Measurements from ENCODE around the gene METTL6.
"Not testable (repeated sequence)": the region's sequence is repeated elsewhere in the genome, so short reads cannot be mapped to it uniquely, and the experiment has no call there.

Gene METTL6

GRCh38 chr3:15405448-15406050 is 21.8 kb downstream of the METTL6 start:
- TF ChIP-seq CTCF (IDR thresholded peaks at IDR 0.05), result peak; percentile 63
- H3K9me3 Mint-ChIP-seq, result no peaks in the 10 kb centered on the region
- DNase-seq, result no peak
- H3K27me3 Mint-ChIP-seq (ENCODE audit: low read depth, poor library complexity), result no peaks in the 10 kb centered on the region
- no peak overlapping the region for H3K4me3 Mint-ChIP-seq
- no peaks in the 10 kb centered on the region for H3K4me1 Mint-ChIP-seq
- peaks cover 17% of the 10 kb centered on the region for H3K36me3 Mint-ChIP-seq (ENCODE audit: low read depth)
- H3K27ac Mint-ChIP-seq, result no peak overlapping the region

GRCh38 chr3:15404767-15405166 is 22.6 kb downstream of the METTL6 start:
- no peak for TF ChIP-seq CTCF (IDR thresholded peaks at IDR 0.05)
- H3K4me3 Mint-ChIP-seq, result no peak overlapping the region
- no peaks in the 10 kb centered on the region for H3K9me3 Mint-ChIP-seq
- no peaks in the 10 kb centered on the region for H3K27me3 Mint-ChIP-seq (ENCODE audit: low read depth, poor library complexity)
- DNase-seq, result no peak
- H3K4me1 Mint-ChIP-seq, result no peaks in the 10 kb centered on the region
- no peak overlapping the region for H3K27ac Mint-ChIP-seq
- H3K36me3 Mint-ChIP-seq (ENCODE audit: low read depth), result peaks cover 14% of the 10 kb centered on the region

GRCh38 chr3:15403965-15404364 is 23.4 kb downstream of the METTL6 start:
- Mint-ChIP-seq H3K36me3 (ENCODE audit: low read depth) (peaks cover 10% of the 10 kb centered on the region), H3K9me3 (no peaks in the 10 kb centered on the region), H3K4me3 (no peak overlapping the region), H3K27me3 (ENCODE audit: low read depth, poor library complexity) (no peaks in the 10 kb centered on the region), H3K4me1 (no peaks in the 10 kb centered on the region), H3K27ac (no peak overlapping the region)
- no peak for DNase-seq
- no peak for TF ChIP-seq CTCF (IDR thresholded peaks at IDR 0.05)

- no peak for TF ChIP-seq CTCF (IDR thresholded peaks at IDR 0.05)
- H3K27ac Mint-ChIP-seq, result no peak overlapping the region
- H3K4me1 Mint-ChIP-seq, result no peaks in the 10 kb centered on the region
Observed at GRCh38 chr3:15403495-15403894, 23.8 kb downstream of the METTL6 start.

GRCh38 chr3:15401936-15402335 is 25.4 kb downstream of the METTL6 start:
- Mint-ChIP-seq H3K4me3 (no peak overlapping the region), H3K27ac (no peak overlapping the region), H3K4me1 (no peaks in the 10 kb centered on the region), H3K36me3 (ENCODE audit: low read depth) (peaks cover 12% of the 10 kb centered on the region), H3K9me3 (peaks cover 17% of the 10 kb centered on the region), H3K27me3 (ENCODE audit: low read depth, poor library complexity) (peaks cover 3% of the 10 kb centered on the region)
- DNase-seq, result no peak
- TF ChIP-seq CTCF (IDR thresholded peaks at IDR 0.05), result no peak

More at GRCh38 chr3:15403495-15403894, 23.8 kb downstream of the METTL6 start:
- H3K9me3 Mint-ChIP-seq, result peaks cover 1% of the 10 kb centered on the region
- no peaks in the 10 kb centered on the region for H3K27me3 Mint-ChIP-seq (ENCODE audit: low read depth, poor library complexity)
- no peak for DNase-seq
- no peak overlapping the region for H3K4me3 Mint-ChIP-seq
- peaks cover 9% of the 10 kb centered on the region for H3K36me3 Mint-ChIP-seq (ENCODE audit: low read depth)

- TF ChIP-seq CTCF (IDR thresholded peaks at IDR 0.05), result no peak
- peaks cover 24% of the 10 kb centered on the region for H3K36me3 Mint-ChIP-seq (ENCODE audit: low read depth)
- H3K27me3 Mint-ChIP-seq (ENCODE audit: low read depth, poor library complexity), result peaks cover 7% of the 10 kb centered on the region
- H3K4me1 Mint-ChIP-seq, result no peaks in the 10 kb centered on the region
- no peak overlapping the region for H3K27ac Mint-ChIP-seq
- DNase-seq, result no peak
- peaks cover 37% of the 10 kb centered on the region for H3K9me3 Mint-ChIP-seq
- no peak overlapping the region for H3K4me3 Mint-ChIP-seq
Observed at GRCh38 chr3:15399970-15400369, 27.4 kb downstream of the METTL6 start.

GRCh38 chr3:15398731-15399133 is 28.6 kb downstream of the METTL6 start:
- not testable (repeated sequence) for H3K27ac Mint-ChIP-seq; H3K27me3 Mint-ChIP-seq (ENCODE audit: low read depth, poor library complexity); H3K4me1 Mint-ChIP-seq; H3K4me3 Mint-ChIP-seq; DNase-seq
- Mint-ChIP-seq H3K36me3 (ENCODE audit: low read depth) (peaks cover 24% of the 10 kb centered on the region), H3K9me3 (peaks cover 46% of the 10 kb centered on the region)

- not testable (repeated sequence) for H3K4me1 Mint-ChIP-seq; H3K27me3 Mint-ChIP-seq (ENCODE audit: low read depth, poor library complexity)
Observed at GRCh38 chr3:15393252-15393651, 34.1 kb downstream of the METTL6 start.

More at GRCh38 chr3:15393252-15393651, 34.1 kb downstream of the METTL6 start:
- Mint-ChIP-seq H3K36me3 (ENCODE audit: low read depth) (peaks cover 31% of the 10 kb centered on the region), H3K9me3 (peaks cover 74% of the 10 kb centered on the region)
- not testable (repeated sequence) for H3K27ac Mint-ChIP-seq, H3K4me3 Mint-ChIP-seq, DNase-seq

All from nephron progenitor cell (in vitro differentiated cells).